Upper lobe of left lung (tissue), 6 donors: Measurements from ENCODE around the gene ARHGAP15. TPM values are rescaled to one million over a fixed set of nuclear protein-coding genes. Genes with fewer than 3 reads are reported as not detected.

ENCODE experiments used
- ATAC-seq, 2 donors: fragments of 200-7000 bp; cut with Tn5 transposase; one replicate each; pipeline ENCODE4 v1.9.1; 2022; ENCODE audit warnings: mild to moderate bottlenecking in 2 of 2, moderate library complexity in 2 of 2; ENCODE audit not compliant: low FRiP score in 2 of 2
- DNase-seq, 2 donors: peaks; one replicate each; pipeline ENCODE4 v3.0.0-alpha.2; 2019 to 2020
- H3K27ac ChIP-seq, 4 donors: fragments of 200-600 bp; sonication (generic); one replicate each; pipeline ENCODE4 v1.5.1; 2016 to 2019
- H3K27me3 ChIP-seq, 4 donors: fragments of 200-600 bp; sonication (generic); one replicate each; pipeline ENCODE4 v1.5.1; 2017 to 2019
- H3K36me3 ChIP-seq, 4 donors: fragments of 200-600 bp; sonication (generic); one replicate each; pipeline ENCODE4 v1.5.1; 2016 to 2019
- H3K4me1 ChIP-seq, 4 donors: fragments of 200-600 bp; sonication (generic); one replicate each; pipeline ENCODE4 v1.5.1; 2018 to 2019
- H3K4me3 ChIP-seq, 4 donors: fragments of 200-600 bp; sonication (generic); one replicate each; pipeline ENCODE4 v1.5.1; 2017 to 2019; ENCODE audit warnings: mild to moderate bottlenecking in 2 of 4, moderate library complexity in 1 of 4
- H3K9me3 ChIP-seq, 4 donors: fragments of 200-600 bp; sonication (generic); one replicate each; pipeline ENCODE4 v1.5.1; 2018 to 2019
- EP300 ChIP-seq, 4 donors: sonication (generic); formaldehyde crosslinking; IDR thresholded peaks; one replicate each; pipeline ENCODE4 v1.5.1; 2017; ENCODE audit warnings: antibody characterized with exemption in 4 of 4, control low read depth in 2 of 4
- POLR2A ChIP-seq, 4 donors: fragments of 450-650 bp; IDR thresholded peaks; one replicate each; pipeline ENCODE4 v1.5.1; 2016 to 2017; ENCODE audit warnings: antibody characterized with exemption in 4 of 4, mild to moderate bottlenecking in 2 of 4
- POLR2AphosphoS5 ChIP-seq, 2 donors: sonication (generic); formaldehyde crosslinking; IDR thresholded peaks; one replicate each; pipeline ENCODE4 v1.5.1; 2017; ENCODE audit warnings: antibody characterized with exemption in 2 of 2
- WGBS, 2 donors: methylation state at CpG; one replicate each; pipeline ENCODE4 v1.1.5; 2017 to 2018; 5-methylcytosine and 5-hydroxymethylcytosine counted together
- total RNA-seq, 6 donors: library from RNA; depleted of rRNA in 4 of 6; stranded (reverse); fragments of >200 nt in 4 of 6; gene quantifications; one replicate each; pipeline versions ENCODE4 v1.1.0 to v1.2.1, GENCODE V29; 2016 to 2021
- TF ChIP-seq, protein P1 (sequence below), 6 experiments: fragments of 450-650 bp in 4 of 6; fragments of 200-600 bp in 2 of 6; sonication (generic) in 2 of 6; IDR thresholded peaks; one replicate each; pipeline ENCODE4 v1.5.1; 2016 to 2019; ENCODE audit warnings: antibody characterized with exemption in 6 of 6
- donor health status: DM: no; HTN: no; CAD: no; lungs with moderate emphysema.
- donor health status: DM: no; HTN: yes; CAD: no; lungs with severe emphysema.

ARHGAP15 gene
- total RNA-seq, 6 donors from 2014 or later = 11.9 to 57.6 (median 17.5) TPM

DNA sequence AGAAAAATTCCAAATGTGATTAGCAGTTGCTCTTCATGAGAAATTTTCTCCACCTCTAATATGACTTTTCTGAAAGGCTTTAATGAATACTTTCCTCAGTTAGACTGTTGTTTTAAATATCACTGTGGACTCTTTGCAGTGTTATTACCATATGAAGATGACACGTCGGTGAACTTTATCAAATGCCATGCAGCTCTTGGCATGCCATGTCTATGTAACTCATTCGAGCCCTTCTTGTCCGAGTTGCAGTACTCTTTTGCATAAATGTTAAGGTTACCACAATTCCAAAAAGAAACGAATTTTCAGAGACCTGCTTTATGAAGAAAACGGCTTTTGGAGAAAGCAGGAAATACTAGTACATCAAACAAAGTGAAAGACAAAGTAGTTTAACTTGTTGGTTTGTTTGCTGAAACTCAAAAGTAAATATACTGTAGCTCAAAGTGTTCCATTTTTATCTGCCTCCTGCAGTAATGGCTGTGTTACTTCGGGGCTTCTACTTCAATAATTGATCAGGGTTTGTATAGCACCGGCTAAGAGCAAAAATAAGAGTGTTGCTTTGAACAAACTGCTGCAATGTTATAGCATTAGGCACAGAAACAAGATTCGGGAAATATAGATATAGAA is 204.1 kb downstream of the ARHGAP15 start:
- no peak for ATAC-seq
- no peak overlapping the region for H3K4me3 ChIP-seq

DNA sequence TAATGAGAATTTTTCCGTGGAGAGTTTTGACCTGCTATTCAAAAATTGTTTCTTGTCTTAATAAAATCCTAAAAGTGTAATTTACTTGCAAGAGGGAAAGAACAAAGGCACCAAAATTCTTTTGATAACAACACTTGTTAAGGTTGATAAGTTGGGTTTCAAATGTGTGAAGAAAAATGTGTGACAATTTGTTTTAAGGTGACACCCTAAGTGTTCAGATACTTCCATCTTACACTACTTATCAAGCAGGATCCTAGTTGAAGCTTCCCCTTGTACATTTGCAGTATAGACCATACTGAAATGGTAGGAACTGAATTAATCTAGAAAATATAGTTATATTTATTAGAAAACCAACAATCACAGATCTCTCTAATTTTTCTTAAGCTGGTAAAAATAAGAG is 204.6 kb downstream of the ARHGAP15 start:
- Histone ChIP-seq H3K9me3 (no peaks in the 10 kb centered on the region), H3K4me3 (no peak overlapping the region), H3K27me3 (no peaks in the 10 kb centered on the region), H3K27ac (no peak overlapping the region), H3K4me1 (peaks cover 0 to 11% (median 4%) of the 10 kb centered on the region in 4 donors), H3K36me3 (no peaks in the 10 kb centered on the region)
- no peak for DNase-seq
- WGBS, 2 donors = 52 to 53% methylated on average over 1 of the region's 1 CpG
- no peak for ATAC-seq
- TF ChIP-seq, protein P1, sequence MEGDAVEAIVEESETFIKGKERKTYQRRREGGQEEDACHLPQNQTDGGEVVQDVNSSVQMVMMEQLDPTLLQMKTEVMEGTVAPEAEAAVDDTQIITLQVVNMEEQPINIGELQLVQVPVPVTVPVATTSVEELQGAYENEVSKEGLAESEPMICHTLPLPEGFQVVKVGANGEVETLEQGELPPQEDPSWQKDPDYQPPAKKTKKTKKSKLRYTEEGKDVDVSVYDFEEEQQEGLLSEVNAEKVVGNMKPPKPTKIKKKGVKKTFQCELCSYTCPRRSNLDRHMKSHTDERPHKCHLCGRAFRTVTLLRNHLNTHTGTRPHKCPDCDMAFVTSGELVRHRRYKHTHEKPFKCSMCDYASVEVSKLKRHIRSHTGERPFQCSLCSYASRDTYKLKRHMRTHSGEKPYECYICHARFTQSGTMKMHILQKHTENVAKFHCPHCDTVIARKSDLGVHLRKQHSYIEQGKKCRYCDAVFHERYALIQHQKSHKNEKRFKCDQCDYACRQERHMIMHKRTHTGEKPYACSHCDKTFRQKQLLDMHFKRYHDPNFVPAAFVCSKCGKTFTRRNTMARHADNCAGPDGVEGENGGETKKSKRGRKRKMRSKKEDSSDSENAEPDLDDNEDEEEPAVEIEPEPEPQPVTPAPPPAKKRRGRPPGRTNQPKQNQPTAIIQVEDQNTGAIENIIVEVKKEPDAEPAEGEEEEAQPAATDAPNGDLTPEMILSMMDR (IDR thresholded peaks at IDR 0.05) = no peak
- no peak for TF ChIP-seq POLR2AphosphoS5 (IDR thresholded peaks at IDR 0.05)

More for the DNA sequence above, 204.1 kb downstream of the ARHGAP15 start:
- TF ChIP-seq, protein P1 (IDR thresholded peaks at IDR 0.05) = no peak
- no peak for TF ChIP-seq EP300 (IDR thresholded peaks at IDR 0.05)
- TF ChIP-seq POLR2AphosphoS5 (IDR thresholded peaks at IDR 0.05) = no peak
- TF ChIP-seq POLR2A (IDR thresholded peaks at IDR 0.05) = no peak
- Histone ChIP-seq H3K9me3 (no peaks in the 10 kb centered on the region), H3K27me3 (no peaks in the 10 kb centered on the region), H3K27ac (no peak overlapping the region), H3K36me3 (no peaks in the 10 kb centered on the region), H3K4me1 (peaks cover 0 to 11% (median 4%) of the 10 kb centered on the region in 4 donors)
- WGBS, 2 donors = 46 to 54% methylated on average over 9 of the region's 9 CpGs
- no peak for DNase-seq

DNA sequence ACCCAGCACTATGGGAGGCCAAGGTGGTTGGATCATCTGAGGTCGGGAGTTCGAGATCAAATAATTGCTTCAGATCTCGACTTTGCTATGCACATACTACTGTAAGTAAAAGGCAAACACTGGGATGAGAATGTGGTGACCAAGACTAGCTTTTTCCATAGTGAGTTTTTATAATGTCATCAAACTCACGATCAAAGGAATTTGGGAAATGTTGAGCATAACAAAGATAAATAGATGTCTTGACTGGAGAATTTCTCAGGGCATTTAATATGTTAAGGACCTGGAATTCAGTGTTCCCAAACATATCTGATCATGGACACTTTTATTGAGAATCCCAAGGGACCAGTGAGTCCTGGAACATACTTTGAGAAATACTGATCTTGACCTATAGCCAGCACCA is 205.6 kb downstream of the ARHGAP15 start:
- ATAC-seq = no peak
- no peak overlapping the region for H3K27ac ChIP-seq
- no peak for TF ChIP-seq POLR2AphosphoS5 (IDR thresholded peaks at IDR 0.05)
- TF ChIP-seq EP300 (IDR thresholded peaks at IDR 0.05) = no peak
- no peak for TF ChIP-seq POLR2A (IDR thresholded peaks at IDR 0.05)
- TF ChIP-seq, protein P1 (IDR thresholded peaks at IDR 0.05) = no peak
- H3K4me1 ChIP-seq = peaks cover 0 to 11% (median 4%) of the 10 kb centered on the region in 4 donors
- no peaks in the 10 kb centered on the region for H3K36me3 ChIP-seq
- WGBS, 2 donors = 53 to 58% methylated on average over 4 of the region's 4 CpGs
- H3K9me3 ChIP-seq = no peaks in the 10 kb centered on the region
- no peaks in the 10 kb centered on the region for H3K27me3 ChIP-seq
- no peak for DNase-seq
- H3K4me3 ChIP-seq = no peak overlapping the region

DNA sequence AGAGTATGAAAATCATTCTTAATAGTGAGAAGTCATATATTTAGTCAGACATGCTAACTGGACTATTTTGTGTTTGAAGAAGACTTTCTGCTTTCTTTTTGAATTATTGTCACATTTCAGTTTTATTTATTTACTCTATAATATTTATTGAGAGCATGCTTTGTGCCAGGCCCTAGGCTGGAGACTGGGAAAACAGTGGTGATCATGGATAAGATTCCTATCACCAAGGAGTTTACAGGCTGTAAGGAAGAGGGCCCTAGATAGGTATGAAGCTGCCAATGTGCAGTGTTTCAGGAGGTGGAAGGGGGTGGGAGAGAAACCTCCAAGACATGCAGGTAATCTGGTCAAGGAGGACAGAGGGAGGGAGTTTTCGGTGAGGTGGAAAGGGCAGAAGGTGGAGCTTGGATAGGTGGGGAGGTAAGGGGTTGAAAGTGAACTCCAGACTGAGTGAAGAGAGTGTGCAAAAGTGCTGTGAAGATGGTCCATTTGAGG is 207.5 kb downstream of the ARHGAP15 start:
- H3K9me3 ChIP-seq = no peaks in the 10 kb centered on the region
- DNase-seq = no peak
- no peaks in the 10 kb centered on the region for H3K36me3 ChIP-seq
- H3K4me1 ChIP-seq = peaks cover 0 to 11% (median 4%) of the 10 kb centered on the region in 4 donors
- TF ChIP-seq, protein P1 (IDR thresholded peaks at IDR 0.05) = no peak
- TF ChIP-seq POLR2AphosphoS5 (IDR thresholded peaks at IDR 0.05) = no peak
- no peak for TF ChIP-seq POLR2A (IDR thresholded peaks at IDR 0.05)
- TF ChIP-seq EP300 (IDR thresholded peaks at IDR 0.05) = no peak
- no peak for ATAC-seq
- WGBS, 2 donors = 87 to 98% methylated on average over 1 of the region's 1 CpG
- H3K4me3 ChIP-seq = no peak overlapping the region
- H3K27ac ChIP-seq = no peak overlapping the region
- no peaks in the 10 kb centered on the region for H3K27me3 ChIP-seq

DNA sequence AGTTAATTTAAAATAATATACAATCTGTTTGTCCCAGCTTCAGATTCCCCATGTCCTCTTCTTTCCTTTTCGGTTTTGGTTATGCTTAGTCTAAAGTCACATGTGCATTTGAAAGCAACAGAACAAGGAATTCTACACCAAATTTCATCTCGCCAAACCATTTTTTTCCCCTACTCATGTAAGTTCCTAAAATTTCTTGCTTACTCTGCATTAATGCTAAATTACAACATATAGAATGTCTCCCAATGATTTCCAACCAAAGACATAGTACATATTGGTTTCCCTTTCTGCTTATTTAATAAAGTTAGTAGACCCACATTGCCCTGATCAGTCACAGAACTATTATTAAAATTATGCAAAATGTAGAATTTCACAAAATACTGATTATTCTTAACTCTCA is 212.3 kb downstream of the ARHGAP15 start:
- no peaks in the 10 kb centered on the region for H3K27me3 ChIP-seq
- DNase-seq (no peak), ATAC-seq (no peak)
- H3K4me3 ChIP-seq = no peak overlapping the region
- WGBS, 2 donors = 92 to 99% methylated on average over 2 of the region's 2 CpGs
- H3K27ac ChIP-seq = no peak overlapping the region
- H3K9me3 ChIP-seq = no peaks in the 10 kb centered on the region
- H3K4me1 ChIP-seq = no peaks in the 10 kb centered on the region
- H3K36me3 ChIP-seq = no peaks in the 10 kb centered on the region
- TF ChIP-seq POLR2AphosphoS5 (IDR thresholded peaks at IDR 0.05) (no peak), POLR2A (IDR thresholded peaks at IDR 0.05) (no peak)
